ENCODE measurements around the gene ARAF.

Gene ARAF

GRCh38 chrX:47620303-47620685 lies 59.3 kb downstream of the ARAF start:
- H3K9ac ChIP-seq: no peak overlapping the region
- H4K20me1 ChIP-seq: peaks cover 0 to 12% (median 0%) of the 10 kb centered on the region in 11 experiments; a peak in 6 of 22 replicates
- H3K27me3 ChIP-seq: peaks cover 0 to 68% (median 48%) of the 10 kb centered on the region in 11 experiments; a peak in 17 of 22 replicates
- H3K36me3 ChIP-seq: 0 out of 22 replicates have a peak, but pooled peaks cover 0 to 3% (median 0%) of the 10 kb centered on the region in 11 experiments
- TF ChIP-seq Cebpa-rat (IDR thresholded peaks at IDR 0.05): no peak
- no peak overlapping the region for H3K4me3 ChIP-seq
- no peak overlapping the region for H3K27ac ChIP-seq
- H3K4me2 ChIP-seq: peak overlapping the region in 6 of 11 experiments; percentile 49 to 76 (median 56); a peak in 7 of 22 replicates
- H3K4me1 ChIP-seq: peaks cover 0 to 17% (median 7%) of the 10 kb centered on the region in 10 experiments; a peak in 10 of 20 replicates
- peaks cover 0 to 10% (median 0%) of the 10 kb centered on the region in 11 experiments; a peak in 6 of 22 replicates for H3K9me3 ChIP-seq (replicated peaks in 1 of 11)

Measured in BLaER1 treated with 17β-estradiol and CSF1 and Interleukin-3, amounts not matched to agents 10 nM and 100 nM (cell line).